Measurements from ENCODE around the gene SLCO2B1. TPM values are rescaled to one million over a fixed set of nuclear protein-coding genes. Genes with fewer than 3 reads are reported as not detected.

SLCO2B1 gene
- total RNA-seq, 1 experiment from 2014 or later = 277 TPM

DNA sequence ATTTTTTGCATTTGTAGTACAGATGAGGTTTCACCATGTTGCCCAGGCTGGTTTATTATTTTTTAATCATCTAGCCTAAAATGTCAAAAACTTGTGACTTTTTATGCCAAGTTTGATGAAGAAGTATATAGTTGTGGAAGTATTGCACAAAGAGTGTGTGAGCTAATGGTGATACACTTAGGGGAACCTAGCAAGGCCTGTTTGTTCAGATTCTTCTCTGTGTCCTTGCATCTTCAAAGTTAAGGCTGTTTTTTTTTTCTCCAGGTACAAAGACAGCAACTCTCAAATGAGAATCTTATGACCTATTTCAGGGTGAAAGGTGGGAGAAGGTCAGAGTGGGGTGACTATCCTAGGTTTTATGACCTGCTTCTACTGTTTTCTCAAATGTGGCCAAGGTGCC is 7.3 kb downstream of the SLCO2B1 start:
- Histone ChIP-seq H3K27me3 (replicated peaks; ENCODE audit: control insufficient read depth, insufficient read depth, low read length) (no peaks in the 10 kb centered on the region), H3K4me3 (ENCODE audit: low read depth, low read length) (no peak overlapping the region), H3K36me3 (ENCODE audit: control insufficient read depth, insufficient read depth, low read length) (peaks cover 9% of the 10 kb centered on the region), H3K9me3 (peaks cover 16% of the 10 kb centered on the region), H3K4me1 (peaks cover 98% of the 10 kb centered on the region)
- Mint-ChIP-seq H3K4me1 (ENCODE audit: low read depth, unreplicated experiment) (peaks cover 67% of the 10 kb centered on the region), H3K4me3 (ENCODE audit: unreplicated experiment) (peak overlapping the region; percentile 84), H3K27me3 (ENCODE audit: insufficient read depth, unreplicated experiment) (no peaks in the 10 kb centered on the region), H3K36me3 (ENCODE audit: insufficient read depth, unreplicated experiment) (peaks cover 57% of the 10 kb centered on the region), H3K27ac (ENCODE audit: unreplicated experiment) (peak overlapping the region; percentile 97), H3K9me3 (ENCODE audit: unreplicated experiment) (peaks cover 14% of the 10 kb centered on the region)
- no TSS peak for BruUV-seq (replicated peaks)
- DNase-seq = peak in 1 of 2 experiments; percentile 51
- intact Hi-C loops (cut with micrococcal nuclease; ENCODE audit: unreplicated experiment) = loop anchor here (5.0 kb wide), 2 partner anchors 214 to 264 kb away; no protein-coding TSS in a partner anchor
- TF ChIP-seq, protein P1, sequence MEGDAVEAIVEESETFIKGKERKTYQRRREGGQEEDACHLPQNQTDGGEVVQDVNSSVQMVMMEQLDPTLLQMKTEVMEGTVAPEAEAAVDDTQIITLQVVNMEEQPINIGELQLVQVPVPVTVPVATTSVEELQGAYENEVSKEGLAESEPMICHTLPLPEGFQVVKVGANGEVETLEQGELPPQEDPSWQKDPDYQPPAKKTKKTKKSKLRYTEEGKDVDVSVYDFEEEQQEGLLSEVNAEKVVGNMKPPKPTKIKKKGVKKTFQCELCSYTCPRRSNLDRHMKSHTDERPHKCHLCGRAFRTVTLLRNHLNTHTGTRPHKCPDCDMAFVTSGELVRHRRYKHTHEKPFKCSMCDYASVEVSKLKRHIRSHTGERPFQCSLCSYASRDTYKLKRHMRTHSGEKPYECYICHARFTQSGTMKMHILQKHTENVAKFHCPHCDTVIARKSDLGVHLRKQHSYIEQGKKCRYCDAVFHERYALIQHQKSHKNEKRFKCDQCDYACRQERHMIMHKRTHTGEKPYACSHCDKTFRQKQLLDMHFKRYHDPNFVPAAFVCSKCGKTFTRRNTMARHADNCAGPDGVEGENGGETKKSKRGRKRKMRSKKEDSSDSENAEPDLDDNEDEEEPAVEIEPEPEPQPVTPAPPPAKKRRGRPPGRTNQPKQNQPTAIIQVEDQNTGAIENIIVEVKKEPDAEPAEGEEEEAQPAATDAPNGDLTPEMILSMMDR (IDR thresholded peaks at IDR 0.05; ENCODE audit: insufficient read depth in 1 of 2, low read depth in 1 of 2, low read length in 1 of 2, severe bottlenecking in 1 of 2, unreplicated experiment in 1 of 2) = no peak
- POLR2A ChIA-PET = interaction anchor here (0.6 to 3.1 kb wide), 5 partner anchors 11 to 250 kb away, joined by 3 to 106 read pairs (median 3); no protein-coding TSS in a partner anchor
- CTCF ChIA-PET = interaction anchor here (1.7 to 3.1 kb wide), 7 partner anchors 11 to 83 kb away, joined by 9 to 83 read pairs (median 26); partner anchors contain the start of gene TPBGL

DNA sequence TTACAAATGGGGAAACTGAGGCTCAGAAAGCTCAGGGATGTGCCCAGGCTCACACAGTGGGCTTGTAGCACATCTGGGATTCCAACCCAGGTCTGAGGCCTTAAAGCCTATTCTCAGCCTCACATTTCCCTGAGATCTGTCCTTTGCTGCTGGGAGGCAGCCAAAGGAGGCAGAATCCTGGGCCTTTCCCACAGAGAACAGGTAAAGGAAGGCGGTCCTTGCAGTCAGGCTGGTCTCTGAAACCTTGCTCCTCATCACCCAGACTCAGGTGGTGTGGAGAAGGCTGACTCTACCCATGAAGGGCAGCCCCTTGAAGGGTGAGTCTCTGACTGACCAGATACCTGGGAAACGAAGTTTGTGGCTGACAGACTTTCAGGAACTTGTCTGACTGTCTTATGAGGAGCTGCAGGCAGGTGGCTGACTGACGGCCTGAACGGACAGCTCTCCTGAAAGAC is 7.8 kb downstream of the SLCO2B1 start:
- H3K4me1 ChIP-seq = peaks cover 98% of the 10 kb centered on the region
- H3K4me3 ChIP-seq (ENCODE audit: low read depth, low read length) = no peak overlapping the region
- Mint-ChIP-seq H3K27me3 (ENCODE audit: insufficient read depth, unreplicated experiment) (no peaks in the 10 kb centered on the region), H3K4me3 (ENCODE audit: unreplicated experiment) (peak overlapping the region; percentile 84), H3K27ac (ENCODE audit: unreplicated experiment) (peak overlapping the region; percentile 97), H3K4me1 (ENCODE audit: low read depth, unreplicated experiment) (peaks cover 70% of the 10 kb centered on the region), H3K9me3 (ENCODE audit: unreplicated experiment) (peaks cover 14% of the 10 kb centered on the region), H3K36me3 (ENCODE audit: insufficient read depth, unreplicated experiment) (peaks cover 62% of the 10 kb centered on the region)
- TF ChIP-seq, protein P1 (IDR thresholded peaks at IDR 0.05; ENCODE audit: insufficient read depth in 1 of 2, low read depth in 1 of 2, low read length in 1 of 2, severe bottlenecking in 1 of 2, unreplicated experiment in 1 of 2) = no peak
- intact Hi-C loops (cut with micrococcal nuclease; ENCODE audit: unreplicated experiment) = loop anchor here (1.0 to 5.0 kb wide), 5 partner anchors 10 to 264 kb away; no protein-coding TSS in a partner anchor
- H3K9me3 ChIP-seq = peaks cover 16% of the 10 kb centered on the region
- BruUV-seq (replicated peaks) = no TSS peak
- peaks cover 9% of the 10 kb centered on the region for H3K36me3 ChIP-seq (ENCODE audit: control insufficient read depth, insufficient read depth, low read length)
- H3K27me3 ChIP-seq (replicated peaks; ENCODE audit: control insufficient read depth, insufficient read depth, low read length) = no peaks in the 10 kb centered on the region
- ChIA-PET CTCF (interaction anchor here (1.7 to 3.1 kb wide), 8 partner anchors 10 to 82 kb away, joined by 9 to 83 read pairs (median 22); partner anchors contain the start of gene TPBGL), POLR2A (interaction anchor here (0.6 to 3.1 kb wide), 6 partner anchors 11 to 250 kb away, joined by 3 to 106 read pairs (median 8); no protein-coding TSS in a partner anchor)
- DNase-seq = no peak

DNA sequence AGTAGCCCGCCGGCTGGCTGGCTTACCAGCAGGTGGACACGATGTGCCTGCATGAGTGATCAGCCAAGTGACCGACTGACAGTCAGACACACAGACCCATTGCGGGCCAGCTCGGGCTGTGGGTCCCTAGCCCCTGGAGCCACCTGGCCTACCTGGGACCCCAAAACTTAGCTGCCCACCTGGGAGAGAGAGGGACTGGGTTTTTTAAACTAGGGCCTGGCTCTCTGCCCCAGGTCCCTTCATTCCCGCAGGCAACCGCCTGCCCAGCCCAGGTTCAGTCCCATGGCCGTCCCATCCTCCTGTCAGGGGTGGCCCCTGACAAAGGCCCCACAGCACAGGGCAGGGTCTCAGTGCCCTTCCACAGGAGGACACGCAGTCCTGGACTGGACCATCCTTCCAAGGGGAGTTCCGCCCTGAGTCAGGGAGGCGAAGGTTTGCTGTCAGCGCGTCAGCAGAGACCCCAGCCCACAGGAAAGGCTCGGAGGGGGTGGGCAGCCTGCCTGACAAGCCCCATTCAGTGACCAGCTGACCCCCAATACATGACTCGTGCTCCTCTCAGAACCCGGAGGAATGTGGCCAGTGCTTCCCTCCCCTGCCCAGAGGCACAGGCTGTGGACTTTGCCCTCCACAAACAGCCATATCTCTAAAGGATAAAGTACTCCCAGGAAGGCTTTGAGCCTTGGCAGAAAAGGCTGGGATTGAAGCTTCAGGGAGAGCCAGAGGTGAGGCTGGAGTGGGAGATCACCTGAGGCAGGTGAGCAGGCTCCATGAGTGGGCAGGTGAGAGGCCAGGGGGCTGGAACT is 8.4 kb downstream of the SLCO2B1 start:
- H3K36me3 Mint-ChIP-seq (ENCODE audit: insufficient read depth, unreplicated experiment) = peaks cover 68% of the 10 kb centered on the region
- TF ChIP-seq, protein P1 (IDR thresholded peaks at IDR 0.05; ENCODE audit: insufficient read depth in 1 of 2, low read depth in 1 of 2, low read length in 1 of 2, severe bottlenecking in 1 of 2, unreplicated experiment in 1 of 2) = peak; percentile 58 to 68
- POLR2A ChIA-PET = interaction anchor here (0.5 to 3.1 kb wide), 12 partner anchors 9 to 400 kb away, joined by 3 to 106 read pairs (median 3); no protein-coding TSS in a partner anchor
- Histone ChIP-seq H3K36me3 (ENCODE audit: control insufficient read depth, insufficient read depth, low read length) (peaks cover 9% of the 10 kb centered on the region), H3K27me3 (replicated peaks; ENCODE audit: control insufficient read depth, insufficient read depth, low read length) (no peaks in the 10 kb centered on the region), H3K4me3 (ENCODE audit: low read depth, low read length) (peak overlapping the region; percentile 39), H3K9me3 (peaks cover 16% of the 10 kb centered on the region), H3K4me1 (peaks cover 98% of the 10 kb centered on the region)
- H3K9me3 Mint-ChIP-seq (ENCODE audit: unreplicated experiment) = peaks cover 14% of the 10 kb centered on the region
- no peaks in the 10 kb centered on the region for H3K27me3 Mint-ChIP-seq (ENCODE audit: insufficient read depth, unreplicated experiment)
- CTCF ChIA-PET = interaction anchor here (0.9 to 3.1 kb wide), 12 partner anchors 9 to 89 kb away, joined by 3 to 83 read pairs (median 14); partner anchors contain the start of genes SLCO2B1 and TPBGL
- H3K4me1 Mint-ChIP-seq (ENCODE audit: low read depth, unreplicated experiment) = peaks cover 76% of the 10 kb centered on the region
- TSS peak; percentile 86 for BruUV-seq (replicated peaks)
- peak overlapping the region; percentile 97 for H3K27ac Mint-ChIP-seq (ENCODE audit: unreplicated experiment)
- H3K4me3 Mint-ChIP-seq (ENCODE audit: unreplicated experiment) = peak overlapping the region; percentile 84
- peak; percentile 97 to 98 for DNase-seq
- intact Hi-C loops (cut with micrococcal nuclease; ENCODE audit: unreplicated experiment) = loop anchor here (1.0 to 5.0 kb wide), 5 partner anchors 9 to 263 kb away; no protein-coding TSS in a partner anchor

Measured in Caco-2 (cell line).